Rectal smooth muscle tissue (tissue), 1 donor: ENCODE measurements around the gene CNOT3.
"Not testable (repeated sequence)": the region's sequence is repeated elsewhere in the genome, so short reads cannot be mapped to it uniquely, and the experiment has no call there.

Experiments
- H3K27ac ChIP-seq: one replicate; pipeline ENCODE4 v1.7.0; 2013; ENCODE audit warnings: low read depth, low read length, inconsistent platforms
- H3K27me3 ChIP-seq: one replicate; pipeline ENCODE4 v1.7.0; 2013; ENCODE audit warnings: low read length; ENCODE audit not compliant: control insufficient read depth, insufficient read depth
- H3K36me3 ChIP-seq: one replicate; pipeline ENCODE4 v1.7.0; 2013; ENCODE audit warnings: low read length; ENCODE audit not compliant: control insufficient read depth, insufficient read depth
- H3K4me1 ChIP-seq: one replicate; pipeline ENCODE4 v1.7.0; 2013; ENCODE audit warnings: low read length; ENCODE audit not compliant: control insufficient read depth, insufficient read depth
- H3K4me3 ChIP-seq: one replicate; pipeline ENCODE4 v1.7.0; 2013; ENCODE audit warnings: low read length
- H3K9ac ChIP-seq: one replicate; pipeline ENCODE4 v1.7.0; 2013; ENCODE audit warnings: low read length

CNOT3 gene

DNA sequence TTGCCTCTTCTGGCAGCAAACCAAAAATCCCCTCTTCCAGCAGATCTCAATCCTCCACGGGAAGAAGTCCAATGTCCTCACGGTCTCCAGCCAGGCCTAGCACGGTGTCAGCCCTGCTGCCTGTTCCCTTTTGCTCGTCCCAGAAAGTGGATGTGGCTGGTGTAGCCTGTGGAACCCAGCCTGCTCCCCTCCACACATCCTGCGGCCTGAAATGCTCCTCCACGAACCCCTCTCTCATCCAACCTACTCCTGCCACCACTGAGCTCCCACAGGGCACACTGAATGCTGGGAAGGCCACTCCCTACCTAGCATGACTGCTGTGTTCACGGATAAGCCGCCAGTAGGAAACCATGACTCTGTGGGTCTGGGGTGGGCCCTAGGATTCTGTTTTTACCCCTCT is 48.8 kb downstream of the CNOT3 start:
- Histone ChIP-seq H3K9ac (no peak overlapping the region), H3K36me3 (peaks cover 5% of the 10 kb centered on the region), H3K27me3 (no peaks in the 10 kb centered on the region), H3K4me1 (peaks cover 4% of the 10 kb centered on the region), H3K27ac (no peak overlapping the region), H3K4me3 (no peak overlapping the region)

DNA sequence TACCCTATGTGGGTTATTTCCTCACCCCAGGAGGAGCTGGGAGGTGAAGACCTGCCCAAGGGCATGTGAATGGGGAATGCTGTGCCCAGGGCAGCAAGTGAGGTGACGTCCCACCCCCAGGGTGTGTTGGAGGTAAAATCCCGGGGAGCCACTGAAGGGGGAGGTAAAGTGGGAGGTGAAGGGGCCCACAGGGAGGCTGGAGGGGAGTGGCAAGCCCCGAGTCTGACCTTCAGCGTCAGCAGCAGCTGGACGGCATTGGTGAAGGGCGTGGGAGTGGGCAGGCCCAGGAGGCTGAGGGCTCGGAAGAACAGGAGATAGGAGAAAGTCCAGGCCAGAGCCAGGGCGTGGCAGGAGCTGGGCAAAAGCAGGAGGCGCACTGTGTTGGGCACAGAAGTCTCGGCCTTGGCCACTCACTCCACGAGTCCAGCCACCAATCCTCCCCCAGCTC is 49.4 kb downstream of the CNOT3 start:
- no peaks in the 10 kb centered on the region for H3K27me3 ChIP-seq
- H3K4me1 ChIP-seq = peaks cover 7% of the 10 kb centered on the region
- H3K36me3 ChIP-seq = peaks cover 5% of the 10 kb centered on the region
- H3K4me3 ChIP-seq = no peak overlapping the region
- no peak overlapping the region for H3K27ac ChIP-seq
- no peak overlapping the region for H3K9ac ChIP-seq

DNA sequence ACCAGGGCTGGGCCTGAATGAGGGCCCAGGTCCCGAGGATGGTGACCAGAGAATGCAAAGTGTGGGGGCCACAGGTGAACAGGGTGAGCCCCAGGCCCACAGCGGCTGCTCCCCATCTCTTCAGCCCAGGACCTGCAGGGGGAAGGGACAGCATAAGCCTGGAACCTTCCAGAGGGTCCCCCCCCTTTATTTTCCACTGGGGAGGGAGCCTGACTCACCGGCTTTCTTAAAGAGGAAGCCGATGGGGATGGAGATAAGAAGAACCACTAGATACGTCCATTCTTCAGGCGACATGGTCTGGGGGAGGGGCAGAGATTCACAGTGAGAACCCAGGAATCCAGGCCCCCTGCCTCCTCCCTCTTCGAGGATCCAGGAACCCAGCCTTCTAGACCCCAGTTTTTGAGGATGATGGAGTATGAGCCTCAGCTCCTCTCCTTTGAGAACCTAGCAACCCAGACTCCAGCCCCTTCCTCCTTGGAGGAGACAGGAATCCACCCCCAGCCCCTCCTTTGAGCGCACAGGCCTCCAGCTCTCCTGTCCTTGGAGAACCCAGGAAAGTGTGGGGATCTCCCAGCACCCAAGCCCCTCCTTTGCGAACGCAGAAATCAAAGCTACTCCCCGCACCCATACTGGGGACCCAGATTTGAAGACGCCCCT is 50.8 kb downstream of the CNOT3 start:
- no peaks in the 10 kb centered on the region for H3K27me3 ChIP-seq
- peak overlapping the region; percentile 53 for H3K9ac ChIP-seq
- H3K4me1 ChIP-seq = peaks cover 11% of the 10 kb centered on the region
- H3K36me3 ChIP-seq = peaks cover 8% of the 10 kb centered on the region
- peak overlapping the region; percentile 78 for H3K4me3 ChIP-seq
- H3K27ac ChIP-seq = peak overlapping the region; percentile 100

DNA sequence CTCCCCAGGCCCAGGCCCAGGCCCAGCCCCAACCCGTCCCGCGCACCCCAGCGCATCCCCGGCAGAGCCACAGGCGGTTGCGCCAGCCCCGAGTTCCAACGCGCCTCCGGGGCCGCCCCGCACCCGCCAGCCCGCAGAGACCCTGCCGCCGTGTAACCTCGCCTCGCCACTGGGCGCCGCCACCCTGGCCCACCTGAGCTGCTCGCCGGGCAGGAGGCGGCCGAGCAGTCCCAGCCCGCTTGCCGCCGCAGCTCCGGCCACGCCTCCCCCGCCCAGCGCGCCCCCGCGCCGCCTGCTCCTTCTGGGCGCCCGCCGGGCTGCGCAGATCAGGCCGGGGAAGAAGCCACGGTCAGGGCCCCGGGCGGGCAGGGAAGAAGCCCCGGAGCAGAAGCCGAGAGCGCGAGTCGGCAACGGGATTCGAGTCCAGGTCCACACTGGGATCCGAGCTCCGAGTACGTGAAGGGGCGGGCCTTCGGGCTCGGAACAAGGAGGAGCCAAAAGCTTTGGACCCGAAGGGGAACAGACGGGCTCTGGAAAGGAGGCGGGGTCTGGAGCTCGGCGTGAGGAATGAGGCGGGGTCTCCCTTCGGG is 51.7 kb downstream of the CNOT3 start, which contains the start of gene MBOAT7:
Gene MBOAT7, minus strand, starts transcription at position 436 of the 590 bp plus-strand sequence. CDS start 1,072 bp downstream, outside the sequence.
- H3K4me1 ChIP-seq = peaks cover 11% of the 10 kb centered on the region
- peaks cover 5% of the 10 kb centered on the region for H3K36me3 ChIP-seq
- H3K27ac ChIP-seq = peak within 1 kb of the TSS; percentile 100
- H3K9ac ChIP-seq = peak within 1 kb of the TSS; percentile 82
- peak within 1 kb of the TSS; percentile 78 for H3K4me3 ChIP-seq
- H3K27me3 ChIP-seq = no peaks in the 10 kb centered on the region

DNA sequence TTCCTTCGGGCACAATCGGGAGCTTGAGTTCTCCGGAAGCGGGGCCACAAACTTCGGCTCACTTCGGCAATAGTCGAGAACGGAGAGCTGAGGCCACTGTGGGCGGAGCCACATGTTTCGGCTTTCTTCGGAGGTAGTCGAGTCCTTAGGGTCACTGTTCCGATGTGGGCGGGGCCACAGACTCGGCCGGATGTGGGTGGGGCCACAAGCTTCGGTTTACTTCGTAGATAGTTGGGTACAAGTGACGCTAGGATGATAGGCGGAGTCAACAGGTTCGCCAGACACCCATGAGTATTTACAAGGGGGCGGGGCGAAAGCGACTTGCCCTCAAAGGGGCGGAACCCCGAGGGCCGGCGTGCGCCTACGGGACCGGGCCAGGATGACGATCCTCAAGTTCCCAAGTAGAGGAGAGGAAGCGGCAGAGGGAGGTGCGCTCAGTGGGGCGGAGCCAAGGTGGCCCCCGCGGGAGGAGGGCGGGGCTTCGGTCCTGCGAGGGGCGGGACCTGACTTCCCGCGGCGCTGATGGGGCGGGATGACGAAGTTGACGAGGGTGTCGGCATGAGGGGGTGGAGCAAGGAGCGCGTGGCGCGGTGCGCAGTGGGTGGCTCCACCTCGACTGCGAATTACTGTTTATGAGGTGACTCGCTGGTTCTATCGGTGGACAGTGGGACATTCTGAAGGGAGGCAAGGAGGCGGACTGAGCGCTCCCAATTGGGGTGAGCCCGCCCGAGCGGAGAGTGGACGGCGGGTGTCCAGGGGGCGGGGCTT is 52.4 kb downstream of the CNOT3 start:
- Histone ChIP-seq H3K4me1 (peaks cover 11% of the 10 kb centered on the region), H3K36me3 (peaks cover 5% of the 10 kb centered on the region), H3K27ac (peak overlapping the region; percentile 100), H3K4me3 (peak overlapping the region; percentile 78), H3K9ac (peak overlapping the region; percentile 82), H3K27me3 (no peaks in the 10 kb centered on the region)

DNA sequence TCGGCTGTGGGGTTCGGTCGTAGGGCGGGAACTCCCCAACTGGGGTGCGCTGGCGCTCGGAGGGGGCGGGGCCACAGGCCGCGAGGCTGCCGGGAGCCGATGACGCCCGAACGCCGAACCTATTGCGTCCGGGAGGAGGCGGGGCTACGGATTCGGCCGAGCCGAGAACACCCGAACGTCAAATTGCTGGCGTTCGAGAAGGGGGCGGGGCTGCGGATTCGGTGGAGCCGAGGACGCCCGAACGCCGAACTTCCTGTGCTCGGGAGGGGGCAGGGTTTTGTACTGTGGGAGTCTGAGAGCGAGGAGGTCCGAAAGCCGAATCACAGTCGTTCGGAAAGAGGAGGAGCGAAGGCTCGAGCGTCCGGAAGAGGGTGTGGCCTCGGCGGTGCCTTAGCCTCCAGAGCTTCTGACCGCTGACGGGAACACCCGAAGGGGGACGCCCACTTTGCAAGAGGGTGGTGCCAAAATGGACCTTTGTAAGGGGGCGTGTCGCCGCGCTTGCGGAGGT is 53.0 kb downstream of the CNOT3 start:
- Histone ChIP-seq H3K36me3 (peaks cover 5% of the 10 kb centered on the region), H3K9ac (peak overlapping the region; percentile 82), H3K27ac (peak overlapping the region; percentile 100), H3K4me1 (peaks cover 11% of the 10 kb centered on the region), H3K27me3 (no peaks in the 10 kb centered on the region), H3K4me3 (peak overlapping the region; percentile 69)

DNA sequence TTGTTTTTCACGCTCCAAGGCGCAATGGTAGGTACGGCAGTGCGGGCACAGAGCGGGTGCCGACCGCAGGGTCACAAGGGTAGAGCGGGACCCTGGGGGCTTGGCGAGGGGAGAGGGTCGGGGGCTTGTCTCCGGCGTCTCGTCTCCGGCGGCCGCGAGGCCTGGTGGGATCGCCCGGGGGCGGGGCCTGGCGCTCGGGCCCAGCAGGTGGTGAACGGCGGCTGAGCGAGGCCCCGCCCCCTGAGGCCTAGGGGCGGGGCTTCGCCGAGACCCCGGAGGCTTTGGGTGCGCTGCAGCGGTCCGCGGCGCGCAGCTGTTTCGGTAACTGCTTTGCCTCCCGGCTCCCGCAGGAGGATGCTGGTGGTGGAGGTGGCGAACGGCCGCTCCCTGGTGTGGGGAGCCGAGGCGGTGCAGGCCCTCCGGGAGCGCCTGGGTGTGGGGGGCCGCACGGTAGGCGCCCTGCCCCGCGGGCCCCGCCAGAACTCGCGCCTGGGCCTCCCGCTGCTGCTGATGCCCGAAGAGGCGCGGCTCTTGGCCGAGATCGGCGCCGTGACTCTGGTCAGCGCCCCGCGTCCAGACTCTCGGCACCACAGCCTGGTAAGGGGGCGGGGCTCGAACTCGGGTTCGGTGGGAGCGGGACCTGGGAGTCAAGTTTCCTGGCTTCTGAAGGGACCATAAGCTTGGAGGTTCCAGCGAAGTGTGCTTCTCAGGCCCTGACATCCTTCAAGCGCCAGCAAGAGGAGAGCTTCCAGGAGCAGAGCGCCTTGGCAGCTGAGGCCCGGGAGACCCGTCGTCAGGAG is 53.6 kb downstream of the CNOT3 start, which contains the start of gene TSEN34:
Gene TSEN34, plus strand, starts transcription at position 298 of the 800 bp plus-strand sequence. Its CDS starts 57 bp downstream, at position 355.
- peaks cover 5% of the 10 kb centered on the region for H3K36me3 ChIP-seq
- peak within 1 kb of the TSS; percentile 100 for H3K27ac ChIP-seq
- no peaks in the 10 kb centered on the region for H3K27me3 ChIP-seq
- peaks cover 11% of the 10 kb centered on the region for H3K4me1 ChIP-seq
- H3K4me3 ChIP-seq = peak within 1 kb of the TSS; percentile 69
- peak within 1 kb of the TSS; percentile 82 for H3K9ac ChIP-seq

DNA sequence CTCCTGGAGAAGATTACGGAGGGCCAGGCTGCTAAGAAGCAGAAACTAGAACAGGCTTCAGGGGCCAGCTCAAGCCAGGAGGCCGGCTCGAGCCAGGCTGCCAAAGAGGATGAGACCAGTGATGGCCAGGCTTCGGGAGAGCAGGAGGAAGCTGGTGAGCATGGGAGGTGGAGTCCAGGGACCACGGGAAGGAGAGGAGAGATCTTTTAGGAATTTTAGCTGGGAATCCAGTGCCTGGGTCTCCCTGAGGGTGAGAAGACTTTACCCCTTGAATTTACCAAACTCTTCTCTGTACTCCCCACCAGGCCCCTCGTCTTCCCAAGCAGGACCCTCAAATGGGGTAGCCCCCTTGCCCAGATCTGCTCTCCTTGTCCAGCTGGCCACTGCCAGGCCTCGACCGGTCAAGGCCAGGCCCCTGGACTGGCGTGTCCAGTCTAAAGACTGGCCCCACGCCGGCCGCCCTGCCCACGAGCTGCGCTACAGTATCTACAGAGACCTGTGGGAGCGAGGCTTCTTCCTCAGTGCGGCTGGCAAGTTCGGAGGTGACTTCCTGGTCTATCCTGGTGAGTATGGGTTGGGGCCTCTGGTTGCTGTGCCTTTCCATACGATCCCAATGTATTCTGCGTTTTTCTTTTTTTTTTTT is 54.4 kb downstream of the CNOT3 start:
- Histone ChIP-seq H3K27me3 (no peaks in the 10 kb centered on the region), H3K4me1 (peaks cover 11% of the 10 kb centered on the region), H3K4me3 (peak overlapping the region; percentile 69), H3K27ac (peak overlapping the region; percentile 100), H3K9ac (peak overlapping the region; percentile 70), H3K36me3 (peaks cover 5% of the 10 kb centered on the region)

DNA sequence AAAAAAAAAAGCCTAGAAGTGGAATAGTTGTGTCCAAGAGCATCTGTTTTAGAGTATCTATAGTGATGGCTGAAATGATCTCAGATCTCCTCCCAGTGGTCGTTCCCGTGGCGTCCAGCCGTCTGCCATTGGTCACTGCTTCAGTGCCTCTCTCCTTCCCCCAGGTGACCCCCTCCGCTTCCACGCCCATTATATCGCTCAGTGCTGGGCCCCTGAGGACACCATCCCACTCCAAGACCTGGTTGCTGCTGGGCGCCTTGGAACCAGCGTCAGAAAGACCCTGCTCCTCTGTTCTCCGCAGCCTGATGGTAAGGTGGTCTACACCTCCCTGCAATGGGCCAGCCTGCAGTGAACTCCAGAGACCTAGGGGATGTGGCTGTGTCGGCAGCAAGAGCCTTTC is 55.4 kb downstream of the CNOT3 start:
- Histone ChIP-seq H3K36me3 (peaks cover 7% of the 10 kb centered on the region), H3K4me1 (peaks cover 11% of the 10 kb centered on the region), H3K27me3 (no peaks in the 10 kb centered on the region), H3K27ac (no peak overlapping the region), H3K9ac (no peak overlapping the region), H3K4me3 (no peak overlapping the region)

DNA sequence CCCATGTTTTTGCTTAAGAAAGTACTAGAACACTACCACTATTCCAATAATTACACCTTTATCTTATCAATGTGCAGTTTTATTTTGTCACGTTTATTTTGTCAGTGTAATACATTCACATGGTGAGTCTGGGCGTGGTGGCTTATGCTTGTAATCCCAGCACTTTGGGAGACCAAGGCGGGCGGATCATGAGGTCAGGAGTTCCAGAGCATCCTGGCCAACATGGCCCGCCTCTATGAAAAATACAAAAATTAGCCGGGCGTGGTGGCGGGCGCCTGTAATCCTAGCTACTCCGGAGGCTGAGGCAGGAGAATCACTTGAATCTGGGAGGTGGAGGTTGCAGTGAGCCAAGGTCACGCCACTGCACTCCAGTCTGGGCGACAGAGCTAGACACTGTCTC is 56.9 kb downstream of the CNOT3 start:
- not testable (repeated sequence) for H3K9ac ChIP-seq, H3K27me3 ChIP-seq, H3K4me3 ChIP-seq, H3K27ac ChIP-seq, H3K4me1 ChIP-seq, H3K36me3 ChIP-seq

DNA sequence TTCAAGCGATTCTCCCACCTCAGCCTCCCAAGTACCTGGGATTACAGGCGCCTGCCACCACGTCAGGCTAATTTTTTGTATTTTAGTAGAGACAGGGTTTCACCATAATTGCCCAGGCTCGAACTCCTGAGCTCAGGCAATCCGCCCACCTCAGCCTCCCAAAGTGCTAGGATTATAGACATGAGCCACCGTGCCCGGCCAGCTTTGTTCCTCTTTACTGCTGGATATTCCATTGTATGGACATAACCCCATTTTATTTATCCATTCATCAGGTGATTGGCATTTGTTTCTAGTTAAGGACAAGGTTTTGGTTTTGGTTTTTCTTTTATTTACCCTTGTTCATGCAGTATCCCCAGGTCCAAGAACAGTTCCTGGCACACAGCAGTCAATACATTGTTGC is 59.0 kb downstream of the CNOT3 start:
- Histone ChIP-seq H3K27ac (no peak overlapping the region), H3K4me1 (peaks cover 13% of the 10 kb centered on the region), H3K27me3 (no peaks in the 10 kb centered on the region), H3K36me3 (peaks cover 7% of the 10 kb centered on the region), H3K4me3 (no peak overlapping the region), H3K9ac (no peak overlapping the region)
